Measurements from ENCODE around the gene BCAN.

The BCAN gene

DNA sequence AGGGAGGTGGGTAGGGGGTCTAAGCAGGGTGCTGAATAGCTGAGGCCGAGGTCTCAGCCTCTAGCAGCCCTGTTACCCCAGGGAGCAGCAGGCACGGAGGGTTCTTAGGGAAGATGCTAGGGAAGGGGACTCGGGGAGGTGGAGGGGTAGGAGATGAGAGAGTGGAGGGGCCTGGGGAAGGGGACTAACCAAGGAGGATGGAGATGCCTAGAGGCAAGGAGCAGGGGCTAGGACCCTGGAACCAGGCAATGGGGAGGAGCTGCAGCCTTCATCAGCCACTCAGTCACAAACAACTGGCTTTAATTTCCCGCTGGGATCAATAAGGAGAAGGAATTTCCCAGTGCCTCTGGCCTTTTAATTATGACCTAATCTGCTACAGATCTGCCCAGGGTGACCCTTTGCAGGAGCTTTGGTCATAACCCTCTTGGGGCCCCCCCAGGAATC, 66.3 kb downstream of the BCAN start:
- no peak overlapping the region for H3K4me3 ChIP-seq (ENCODE audit: low read depth, low read length)
- TF ChIP-seq, protein P1, sequence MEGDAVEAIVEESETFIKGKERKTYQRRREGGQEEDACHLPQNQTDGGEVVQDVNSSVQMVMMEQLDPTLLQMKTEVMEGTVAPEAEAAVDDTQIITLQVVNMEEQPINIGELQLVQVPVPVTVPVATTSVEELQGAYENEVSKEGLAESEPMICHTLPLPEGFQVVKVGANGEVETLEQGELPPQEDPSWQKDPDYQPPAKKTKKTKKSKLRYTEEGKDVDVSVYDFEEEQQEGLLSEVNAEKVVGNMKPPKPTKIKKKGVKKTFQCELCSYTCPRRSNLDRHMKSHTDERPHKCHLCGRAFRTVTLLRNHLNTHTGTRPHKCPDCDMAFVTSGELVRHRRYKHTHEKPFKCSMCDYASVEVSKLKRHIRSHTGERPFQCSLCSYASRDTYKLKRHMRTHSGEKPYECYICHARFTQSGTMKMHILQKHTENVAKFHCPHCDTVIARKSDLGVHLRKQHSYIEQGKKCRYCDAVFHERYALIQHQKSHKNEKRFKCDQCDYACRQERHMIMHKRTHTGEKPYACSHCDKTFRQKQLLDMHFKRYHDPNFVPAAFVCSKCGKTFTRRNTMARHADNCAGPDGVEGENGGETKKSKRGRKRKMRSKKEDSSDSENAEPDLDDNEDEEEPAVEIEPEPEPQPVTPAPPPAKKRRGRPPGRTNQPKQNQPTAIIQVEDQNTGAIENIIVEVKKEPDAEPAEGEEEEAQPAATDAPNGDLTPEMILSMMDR (IDR thresholded peaks at IDR 0.05; ENCODE audit: borderline replicate concordance, insufficient read depth, low read depth, low read length), result no peak

DNA sequence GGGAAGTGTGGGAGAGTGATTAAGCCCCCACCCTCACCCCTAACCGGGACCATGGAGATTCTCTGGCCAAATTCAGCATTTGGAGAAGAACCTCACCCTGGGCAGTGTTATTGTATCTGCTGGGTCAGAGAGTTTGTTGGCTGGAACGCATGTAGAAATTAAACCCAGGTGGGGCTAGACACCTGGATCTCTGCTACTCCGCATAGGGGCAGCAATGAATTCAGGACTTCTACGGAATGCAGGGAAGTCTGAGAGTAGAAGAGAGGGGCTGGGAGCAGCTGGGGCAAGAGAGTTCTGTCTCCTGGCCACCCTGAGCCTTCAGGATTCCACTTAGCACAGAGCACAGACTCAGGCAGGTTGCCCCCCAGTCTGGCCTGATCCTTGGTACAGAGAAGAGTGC, 67.1 kb downstream of the BCAN start:
- TF ChIP-seq, protein P1 (IDR thresholded peaks at IDR 0.05; ENCODE audit: borderline replicate concordance, insufficient read depth, low read depth, low read length), result no peak
- no peak overlapping the region for H3K4me3 ChIP-seq (ENCODE audit: low read depth, low read length)

Data from GM12875 (cell line).